ENCODE measurements around the gene CEBPE.

DNA sequence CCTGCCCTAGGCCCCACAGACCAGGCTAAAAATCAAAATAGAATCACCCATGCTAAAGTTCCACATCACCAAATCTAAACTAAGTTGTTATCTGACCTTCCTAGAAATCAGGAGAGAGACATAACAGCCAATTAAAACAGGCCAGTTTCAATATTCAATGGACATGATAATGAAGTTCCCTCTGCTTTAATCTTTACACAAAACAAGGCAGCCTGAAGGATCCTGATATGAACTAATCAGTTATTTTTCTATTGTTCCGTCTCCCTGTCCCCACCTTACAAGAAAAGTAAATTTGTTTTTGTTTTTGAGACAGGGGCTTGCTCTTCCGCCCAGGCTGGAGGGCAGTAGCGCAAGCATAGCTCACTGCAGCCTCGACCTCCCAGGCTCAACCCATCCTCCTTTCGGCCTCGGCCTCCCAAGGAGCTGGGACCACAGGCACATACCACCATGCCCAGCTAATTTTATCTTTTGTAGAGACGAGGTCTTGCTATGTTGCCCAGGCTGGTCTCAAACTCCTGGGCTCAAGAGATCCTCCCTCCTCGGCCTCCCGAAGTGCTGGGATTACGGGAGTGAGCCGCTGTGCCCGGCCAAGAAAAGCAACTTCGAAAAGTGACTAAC lies 5.4 kb upstream of the CEBPE start:
- TF ChIP-seq, protein P1, sequence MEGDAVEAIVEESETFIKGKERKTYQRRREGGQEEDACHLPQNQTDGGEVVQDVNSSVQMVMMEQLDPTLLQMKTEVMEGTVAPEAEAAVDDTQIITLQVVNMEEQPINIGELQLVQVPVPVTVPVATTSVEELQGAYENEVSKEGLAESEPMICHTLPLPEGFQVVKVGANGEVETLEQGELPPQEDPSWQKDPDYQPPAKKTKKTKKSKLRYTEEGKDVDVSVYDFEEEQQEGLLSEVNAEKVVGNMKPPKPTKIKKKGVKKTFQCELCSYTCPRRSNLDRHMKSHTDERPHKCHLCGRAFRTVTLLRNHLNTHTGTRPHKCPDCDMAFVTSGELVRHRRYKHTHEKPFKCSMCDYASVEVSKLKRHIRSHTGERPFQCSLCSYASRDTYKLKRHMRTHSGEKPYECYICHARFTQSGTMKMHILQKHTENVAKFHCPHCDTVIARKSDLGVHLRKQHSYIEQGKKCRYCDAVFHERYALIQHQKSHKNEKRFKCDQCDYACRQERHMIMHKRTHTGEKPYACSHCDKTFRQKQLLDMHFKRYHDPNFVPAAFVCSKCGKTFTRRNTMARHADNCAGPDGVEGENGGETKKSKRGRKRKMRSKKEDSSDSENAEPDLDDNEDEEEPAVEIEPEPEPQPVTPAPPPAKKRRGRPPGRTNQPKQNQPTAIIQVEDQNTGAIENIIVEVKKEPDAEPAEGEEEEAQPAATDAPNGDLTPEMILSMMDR (conservative IDR thresholded peaks at IDR 0.05; ENCODE audit: low read length) = no peak
- TF ChIP-seq EZH2phosphoT487 (IDR thresholded peaks at IDR 0.05; ENCODE audit: borderline replicate concordance) = no peak

Data from Loucy (cell line).